HFFc6 (cell line): ENCODE results near the gene PIK3C2B. TPM values are rescaled to one million over a fixed set of nuclear protein-coding genes. Genes with fewer than 3 reads are reported as not detected.

Experiments used
- DNase-seq: peaks from one replicate; pipeline ENCODE4 v3.0.0-alpha.2; 2018
- H3K27ac Mint-ChIP-seq: 2 replicates; pipeline ENCODE4 v1.8.0; 2020; ENCODE audit warnings: mild to moderate bottlenecking, mixed read lengths
- H3K27me3 Mint-ChIP-seq: 2 replicates; pipeline ENCODE4 v1.8.0; 2021; ENCODE audit warnings: mild to moderate bottlenecking, moderate library complexity, mixed read lengths; ENCODE audit not compliant: insufficient read depth
- H3K36me3 Mint-ChIP-seq: 2 replicates; pipeline ENCODE4 v1.8.0; 2021; ENCODE audit warnings: low read depth, mixed read lengths
- H3K4me1 Mint-ChIP-seq: 2 replicates; pipeline ENCODE4 v1.8.0; 2020; ENCODE audit warnings: low read depth, mixed read lengths
- H3K4me3 Mint-ChIP-seq: 2 replicates; pipeline ENCODE4 v1.8.0; 2020; ENCODE audit warnings: mild to moderate bottlenecking, moderate library complexity, mixed read lengths
- H3K9me3 Mint-ChIP-seq: 2 replicates; pipeline ENCODE4 v1.8.0; 2020; ENCODE audit warnings: mild to moderate bottlenecking, mixed read lengths
- CTCF ChIP-seq: fragments of 200-600 bp; sonication (generic); IDR thresholded peaks from 2 replicates; pipeline ENCODE4 v1.5.0; 2021; ENCODE audit warnings: antibody characterized with exemption, mild to moderate bottlenecking
- total RNA-seq, 6 experiments: library from RNA; stranded (reverse); fragmentation: NEBNext Ultra II Directional; extraction: Animal tissue kit (Norgen Biotek cat#: 25700); gene quantifications; 2 replicates in 1 of 6; 3 replicates in 5 of 6; pipeline ENCODE4 v1.2.3, GENCODE V29; 2021

The PIK3C2B gene
- total RNA-seq, 6 experiments from 2014 or later = 1.6 to 3.2 (median 2.0) TPM

- H3K27ac Mint-ChIP-seq = no peak overlapping the region
- peaks cover 10% of the 10 kb centered on the region; the same call in 1 of the 2 replicates for H3K4me1 Mint-ChIP-seq
- peak; percentile 20 for DNase-seq
- H3K9me3 Mint-ChIP-seq = no peaks in the 10 kb centered on the region
- peaks cover 13% of the 10 kb centered on the region for H3K27me3 Mint-ChIP-seq
- TF ChIP-seq CTCF = peak; percentile 72
- H3K36me3 Mint-ChIP-seq = no peaks in the 10 kb centered on the region; the same call in 1 of the 2 replicates
- no peak overlapping the region for H3K4me3 Mint-ChIP-seq
Measured at GRCh38 chr1:204445860-204446412, 48.7 kb downstream of the PIK3C2B start.

Other genes starting within 250 kb of the PIK3C2B start
- 1 to 10 TPM; 1.3 to 2.4 (median 1.5) TPM for gene PLEKHA6, start 134.9 kb downstream of the PIK3C2B start, total RNA-seq
- 10 to 100 TPM; 27.4 to 34.8 (median 30.9) TPM for gene PPP1R15B, start 83.0 kb downstream of the PIK3C2B start, total RNA-seq
- 10 to 100 TPM; 21.9 to 28.1 (median 22.7) TPM for gene MDM4, start 21.6 kb upstream of the PIK3C2B start, total RNA-seq
- not detected for gene LRRN2, start 190.9 kb upstream of the PIK3C2B start, total RNA-seq